LHCN-M2 (cell line): ENCODE results near the gene ATXN1L. TPM values are rescaled to one million over a fixed set of nuclear protein-coding genes. Genes with fewer than 3 reads are reported as not detected.
"Not testable (repeated sequence)": the region's sequence is repeated elsewhere in the genome, so short reads cannot be mapped to it uniquely, and the experiment has no call there.

ENCODE experiments used
- DNase-seq: peaks from one replicate; pipeline ENCODE4 v3.0.0-alpha.2; 2012; ENCODE audit warnings: low read depth
- total RNA-seq: library from RNA; depleted of rRNA; stranded (reverse); fragments of >200 nt; gene quantifications from 2 replicates; pipeline ENCODE4 v1.2.3, GENCODE V29; 2014; rRNA removed

Gene ATXN1L
- total RNA-seq, 1 experiment from 2014 or later: 11.5 TPM

DNA sequence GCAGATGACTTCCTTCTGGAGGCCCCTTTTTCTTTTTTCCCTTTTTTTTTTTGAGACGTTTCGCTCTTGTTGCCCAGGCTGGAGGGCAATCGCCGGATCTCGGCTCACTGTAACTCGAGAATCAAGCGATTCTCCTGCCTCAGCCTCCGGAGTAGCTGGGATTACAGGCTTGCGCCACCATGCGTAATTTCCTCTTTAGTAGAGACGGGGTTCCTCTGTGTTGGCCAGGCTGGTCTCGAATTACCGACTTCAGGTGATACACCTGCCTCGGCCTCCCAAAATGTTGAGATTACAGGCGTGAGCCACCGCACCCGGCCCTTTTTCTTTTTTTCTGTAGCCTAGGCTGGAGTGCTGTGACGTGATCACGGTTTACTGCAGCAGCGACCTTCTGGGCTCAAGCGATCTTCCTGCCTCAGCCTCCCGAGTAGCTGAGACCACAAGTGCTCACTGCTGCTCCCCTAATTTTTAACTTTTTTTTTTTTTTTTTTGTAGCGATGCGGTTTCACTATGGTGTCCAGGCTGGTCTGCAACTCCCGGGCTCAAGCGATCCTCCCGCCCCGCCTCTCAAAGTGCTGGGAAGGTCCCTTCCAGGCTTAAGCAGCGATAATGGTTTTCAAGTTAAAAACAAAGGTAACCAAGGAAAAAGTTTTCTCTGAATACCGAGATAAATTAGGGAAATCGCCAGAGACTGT is 48.6 kb downstream of the ATXN1L start:
- peak; percentile 57 for DNase-seq

DNA sequence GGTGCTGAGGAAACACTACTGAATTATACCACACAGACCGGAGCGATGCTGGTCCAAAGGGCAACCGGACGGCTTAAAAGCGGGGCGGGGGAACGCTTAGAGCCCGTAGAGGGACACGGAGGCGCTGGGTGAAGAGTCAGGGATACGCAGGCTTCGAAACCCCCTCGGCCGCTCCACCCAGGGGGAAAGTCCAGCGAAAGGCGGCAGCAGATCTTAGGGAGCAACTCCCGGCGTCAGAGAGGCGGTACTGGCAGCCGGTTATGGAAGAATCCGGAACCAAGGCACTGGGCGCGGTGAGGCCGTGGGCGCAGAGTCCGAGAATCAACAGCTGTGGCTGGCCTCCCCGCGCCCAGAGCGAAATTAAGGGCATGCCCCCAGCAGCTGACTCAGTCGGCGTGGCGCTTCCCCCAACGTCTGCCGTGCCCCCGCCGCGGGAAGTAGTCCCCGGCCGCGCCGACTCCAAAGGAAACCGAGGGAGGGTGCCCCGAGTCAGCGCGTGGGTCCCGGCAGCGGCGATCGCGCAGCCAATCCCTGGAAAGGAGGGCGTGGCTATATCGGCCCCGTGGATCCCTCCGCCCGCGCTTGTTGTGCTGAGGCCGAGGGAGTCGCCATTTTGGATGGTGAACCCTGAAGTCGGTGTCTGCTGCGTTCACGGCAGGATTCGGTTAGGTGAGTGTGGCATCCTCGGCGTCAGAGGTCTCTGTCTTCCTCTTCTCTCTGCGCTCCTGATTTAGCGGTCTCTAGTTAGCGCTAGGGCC is 49.3 kb downstream of the ATXN1L start, which contains the start of gene IST1:
IST1 (plus strand) TSS at position 611 of the 758 bp plus-strand sequence. CDS start 20,110 bp downstream, outside the sequence.
- DNase-seq: peak; percentile 99

DNA sequence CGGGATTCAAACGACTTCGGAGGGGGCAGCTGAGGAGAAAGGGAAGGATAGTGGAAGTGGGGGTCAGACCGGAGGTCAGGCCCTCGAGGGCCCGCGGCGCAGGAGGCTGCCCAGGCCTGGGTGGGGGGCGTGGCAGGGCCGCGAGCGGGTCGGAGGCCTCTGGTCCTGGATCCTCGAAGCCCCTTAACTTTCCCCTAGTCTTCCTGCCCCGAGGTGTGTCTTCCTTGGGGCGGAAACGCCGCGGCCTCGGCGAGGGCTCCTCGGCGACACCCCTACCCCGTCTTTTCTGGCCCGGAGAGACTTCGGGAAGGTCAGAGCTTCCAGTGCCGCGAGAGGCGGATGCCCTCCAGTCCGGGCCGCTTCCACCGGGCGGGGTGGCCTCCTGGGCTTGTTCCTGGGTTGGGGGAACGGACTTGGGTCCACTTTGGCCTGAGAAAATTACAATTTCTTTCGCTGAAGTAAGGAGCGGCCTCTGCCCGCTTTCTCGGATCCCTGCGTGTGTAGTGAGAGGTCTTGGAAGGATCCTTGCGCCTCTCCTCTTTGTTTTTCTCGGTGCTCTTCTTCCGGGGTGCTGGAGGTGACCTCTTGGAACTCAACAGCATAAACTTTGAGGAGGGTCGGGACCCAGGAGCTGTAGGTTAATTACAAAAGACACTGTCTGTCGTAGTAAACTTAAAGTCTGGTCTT is 50.0 kb downstream of the ATXN1L start:
- DNase-seq: peak; percentile 44

DNA sequence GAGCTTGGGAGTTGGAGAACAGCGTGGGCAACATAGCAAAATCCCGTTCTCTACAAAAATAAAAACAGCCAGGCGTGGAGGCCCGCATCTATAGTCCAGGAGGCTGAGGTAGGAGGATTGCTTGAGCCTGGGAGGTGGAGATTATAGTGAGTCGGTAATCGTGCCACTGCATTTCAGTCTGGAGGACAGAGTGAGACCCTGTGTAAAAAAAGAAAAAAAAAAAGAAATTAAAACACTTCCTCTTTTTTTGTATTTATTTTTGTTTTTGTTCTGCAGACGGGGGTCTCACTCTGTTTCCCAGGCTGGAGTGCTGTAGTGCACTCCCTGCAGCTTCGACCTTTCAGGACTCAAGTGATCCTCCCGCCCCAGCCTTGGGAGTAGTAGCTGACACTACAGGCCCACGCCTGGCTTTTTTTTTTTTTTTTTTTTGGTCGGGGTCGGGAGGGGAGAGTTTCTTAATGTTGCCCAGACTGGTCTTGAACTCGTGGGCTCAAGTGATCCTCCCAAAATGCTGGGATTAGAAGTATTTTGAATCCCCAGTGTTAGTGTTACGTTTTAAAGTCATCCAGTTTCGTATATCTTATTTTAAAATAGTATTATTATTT is 51.1 kb downstream of the ATXN1L start:
- DNase-seq: no peak

DNA sequence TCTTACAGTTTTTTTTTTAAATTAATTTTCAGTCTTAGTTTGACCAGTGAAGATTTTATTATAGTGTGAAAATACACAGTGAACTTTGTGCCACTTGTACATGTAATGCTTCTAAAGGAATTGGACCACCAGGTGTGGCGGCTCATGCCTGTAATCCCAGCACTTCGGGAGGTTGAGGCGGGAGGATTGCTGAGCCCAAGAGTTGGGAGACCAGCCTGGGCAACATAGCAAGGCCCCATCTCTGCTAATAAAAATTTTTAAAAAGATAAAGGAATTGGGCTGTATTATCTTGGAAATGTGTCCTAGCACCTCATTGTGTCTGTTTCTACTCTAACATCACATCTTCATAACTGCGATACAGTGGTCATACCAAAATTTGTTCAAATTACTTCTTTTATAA is 53.4 kb downstream of the ATXN1L start:
- no peak for DNase-seq

DNA sequence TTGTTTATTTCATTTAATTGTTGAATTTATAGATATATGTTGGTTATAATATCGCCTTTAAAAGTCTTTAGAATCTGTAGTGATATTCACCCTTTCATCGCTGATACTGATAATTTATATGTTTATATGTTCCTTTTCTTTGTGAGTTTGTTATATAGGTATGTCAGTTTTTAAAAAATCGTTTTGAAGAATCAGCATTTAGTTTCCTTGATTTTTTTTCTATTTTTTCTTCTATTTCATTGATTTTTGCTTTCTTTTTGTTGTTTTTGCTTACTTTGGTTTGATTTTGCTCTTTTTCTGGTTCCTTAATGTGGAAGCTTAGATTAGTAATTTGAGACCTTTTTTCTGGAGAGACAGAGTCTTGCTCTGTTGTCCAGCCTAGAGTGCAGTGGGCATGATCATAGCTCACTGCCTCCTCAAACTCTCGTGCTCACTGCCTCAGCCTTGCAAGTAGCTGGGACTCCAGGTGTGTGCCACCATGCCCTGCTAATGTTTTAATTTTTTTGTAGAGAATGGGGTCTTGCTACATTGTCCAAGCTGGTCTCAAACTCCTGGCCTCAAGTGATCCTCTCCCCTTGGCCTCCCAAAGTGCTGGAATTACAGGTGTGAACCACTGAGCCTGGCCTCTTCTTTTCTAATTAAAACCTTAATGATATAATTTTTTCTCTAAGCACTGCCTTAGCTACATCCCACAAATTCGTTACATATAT is 57.0 kb downstream of the ATXN1L start:
- DNase-seq: no peak

DNA sequence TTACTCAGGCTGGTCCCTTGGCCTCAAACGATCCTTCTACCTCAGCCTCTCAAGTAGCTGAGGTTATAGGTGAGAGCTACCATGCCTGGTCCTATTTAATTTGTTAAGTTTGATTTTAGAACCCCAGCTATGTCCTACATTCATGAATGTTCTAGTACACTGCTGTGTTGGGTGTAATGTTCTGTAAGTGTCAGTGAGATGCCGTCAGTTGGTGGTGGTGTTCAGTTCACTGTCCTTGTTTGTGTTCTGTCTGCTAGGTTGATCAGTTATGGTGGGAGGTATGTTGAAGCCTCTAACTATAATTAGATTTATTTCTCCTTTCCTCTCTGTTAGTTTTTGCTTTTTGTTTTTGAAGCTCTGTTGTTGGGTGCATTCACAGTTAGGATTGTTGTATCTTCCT is 57.8 kb downstream of the ATXN1L start:
- DNase-seq: no peak

DNA sequence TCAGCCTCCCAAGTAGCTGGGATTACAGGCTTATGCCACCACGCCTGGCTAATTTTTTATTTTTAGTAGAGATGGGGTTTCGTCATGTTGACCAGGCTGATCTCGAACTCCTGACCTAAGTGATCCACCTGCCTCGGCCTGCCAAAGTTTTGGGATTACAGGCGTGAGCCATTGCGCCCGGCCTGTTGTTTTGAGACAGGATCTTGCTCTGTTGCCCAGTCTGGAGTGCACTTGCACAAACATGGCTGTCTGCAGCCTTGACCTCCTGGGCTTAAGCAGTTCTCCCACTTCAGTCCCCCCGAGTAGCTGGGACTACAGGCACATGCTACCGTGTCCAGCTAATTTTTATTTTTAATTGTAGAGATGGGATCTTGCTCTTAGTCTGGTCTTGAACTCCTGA is 58.5 kb downstream of the ATXN1L start:
- DNase-seq: no peak

DNA sequence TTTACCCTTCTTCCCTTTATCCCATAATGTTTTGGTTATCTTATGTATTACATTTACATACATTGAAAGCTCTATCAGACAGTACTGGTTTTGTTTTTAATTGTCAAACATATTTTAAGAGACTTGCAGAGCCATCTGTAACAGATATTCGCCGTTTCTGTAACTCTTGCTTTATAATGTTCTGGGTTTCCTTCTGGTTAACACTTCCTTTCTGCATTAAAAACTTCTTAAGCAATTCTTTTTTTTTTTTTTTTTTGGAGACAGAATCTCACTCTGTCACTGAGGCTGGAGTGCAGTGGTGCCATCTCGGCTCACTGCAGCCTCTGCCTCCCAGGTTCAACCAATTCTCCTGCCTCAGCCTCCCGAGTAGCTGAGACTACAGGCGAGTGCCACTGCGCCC is 60.0 kb downstream of the ATXN1L start:
- not testable (repeated sequence) for DNase-seq

Other genes starting within 250 kb of the ATXN1L start
- gene MARVELD3, start 219.8 kb upstream of the ATXN1L start, total RNA-seq: not detected in 2 replicates
- 9.3 and 10.3 TPM in 2 replicates for gene PHLPP2, start 121.3 kb upstream of the ATXN1L start, total RNA-seq
- gene AP1G1, start 37.1 kb upstream of the ATXN1L start, total RNA-seq: 59.8 and 62.1 TPM in 2 replicates
- gene ZNF821, start 38.2 kb downstream of the ATXN1L start, total RNA-seq: 6.6 and 7.4 TPM in 2 replicates
- gene IST1, start 49.6 kb downstream of the ATXN1L start, total RNA-seq: 193 and 208 TPM in 2 replicates
- gene PKD1L3, start 154.4 kb downstream of the ATXN1L start, total RNA-seq: 0.06 TPM in 1 of 2 replicates, not detected in the other
- 5.3 and 7.6 TPM in 2 replicates for gene DHODH, start 162.8 kb downstream of the ATXN1L start, total RNA-seq
- gene HP, start 208.5 kb downstream of the ATXN1L start, total RNA-seq: not detected in 2 replicates
- not detected in 2 replicates for gene HPR, start 217.2 kb downstream of the ATXN1L start, total RNA-seq
- 8.1 and 10.3 TPM in 2 replicates for gene TXNL4B, start 247.6 kb downstream of the ATXN1L start, total RNA-seq
- gene DHX38, start 247.9 kb downstream of the ATXN1L start, total RNA-seq: 36.5 and 46.3 TPM in 2 replicates